Activated naive CD4-positive, alpha-beta T cell treated with Interleukin-2 at 50 U/mL for 16 hours (primary cell): ENCODE data around the gene RANBP17.

Experiments used
- DNase-seq: peaks from one replicate; pipeline ENCODE4 v3.0.0-alpha.2; 2020

The RANBP17 gene

DNA sequence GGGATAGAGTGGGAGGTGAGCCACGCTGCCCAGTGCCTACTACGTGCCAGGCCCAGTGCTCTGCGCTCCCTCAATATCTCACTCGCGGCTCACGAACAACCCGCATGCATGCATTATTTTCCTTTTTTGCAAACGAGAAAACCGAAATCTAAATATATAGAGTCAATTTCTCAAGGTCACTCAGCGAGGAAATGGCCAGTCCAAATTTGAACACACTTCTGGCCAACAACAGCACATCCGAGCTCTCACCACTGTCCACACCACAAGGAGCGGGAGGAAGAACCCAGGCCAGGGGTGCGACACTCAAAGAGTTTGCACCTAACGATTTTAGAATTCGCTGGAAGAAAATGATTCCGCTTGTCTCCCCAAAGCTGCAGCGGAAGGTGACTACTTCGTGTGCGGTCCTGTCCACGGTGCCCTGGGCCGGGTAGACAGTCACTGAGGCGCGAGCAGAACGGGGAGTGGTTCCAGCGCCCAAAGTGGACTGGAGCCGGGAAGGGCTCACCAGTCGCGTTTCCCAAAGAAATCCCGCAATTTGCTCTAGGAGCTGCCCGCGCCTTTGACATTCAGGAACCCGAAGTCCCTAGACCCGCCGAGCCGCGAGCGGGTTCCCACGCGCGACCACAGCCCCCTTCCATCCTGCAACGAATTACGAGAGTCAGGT, 446.1 kb downstream of the RANBP17 start:
- DNase-seq = no peak

- no peak for DNase-seq
Measured at GRCh38 chr5:171308453-171309275, 446.8 kb downstream of the RANBP17 start, which contains the start of gene TLX3. TSS of gene TLX3 (plus strand) at chr5:171309248. CDS start at chr5:171309366, 118 bp downstream.

GRCh38 chr5:171309276-171310211, 447.7 kb downstream of the RANBP17 start:
- DNase-seq = no peak

DNA sequence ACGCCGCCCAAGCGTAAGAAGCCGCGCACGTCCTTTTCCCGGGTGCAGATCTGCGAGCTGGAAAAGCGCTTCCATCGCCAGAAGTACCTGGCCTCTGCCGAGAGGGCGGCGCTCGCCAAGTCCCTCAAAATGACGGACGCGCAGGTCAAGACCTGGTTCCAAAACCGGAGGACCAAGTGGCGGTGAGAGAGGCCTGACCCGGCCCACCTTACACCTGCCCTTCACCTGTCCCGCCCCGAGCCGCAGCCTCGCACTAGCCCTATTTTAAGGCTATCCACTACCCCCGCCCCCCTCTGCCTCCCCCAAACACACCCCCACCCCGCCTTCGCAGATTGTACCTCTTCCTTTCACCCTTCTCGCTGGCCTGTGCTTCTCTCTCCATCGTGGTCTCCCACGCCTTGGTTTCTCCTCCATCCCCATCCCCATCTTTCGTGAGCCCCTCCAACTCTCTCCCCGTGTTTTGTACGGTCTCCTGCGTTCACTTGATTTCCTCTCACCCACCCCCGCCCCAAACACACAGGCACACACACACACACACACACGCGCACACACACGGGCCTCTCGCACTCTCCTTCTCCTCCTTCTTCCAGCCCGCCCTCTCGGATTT, 448.5 kb downstream of the RANBP17 start:
- no peak for DNase-seq

GRCh38 chr5:171310819-171311321, 449.1 kb downstream of the RANBP17 start:
- no peak for DNase-seq

DNA sequence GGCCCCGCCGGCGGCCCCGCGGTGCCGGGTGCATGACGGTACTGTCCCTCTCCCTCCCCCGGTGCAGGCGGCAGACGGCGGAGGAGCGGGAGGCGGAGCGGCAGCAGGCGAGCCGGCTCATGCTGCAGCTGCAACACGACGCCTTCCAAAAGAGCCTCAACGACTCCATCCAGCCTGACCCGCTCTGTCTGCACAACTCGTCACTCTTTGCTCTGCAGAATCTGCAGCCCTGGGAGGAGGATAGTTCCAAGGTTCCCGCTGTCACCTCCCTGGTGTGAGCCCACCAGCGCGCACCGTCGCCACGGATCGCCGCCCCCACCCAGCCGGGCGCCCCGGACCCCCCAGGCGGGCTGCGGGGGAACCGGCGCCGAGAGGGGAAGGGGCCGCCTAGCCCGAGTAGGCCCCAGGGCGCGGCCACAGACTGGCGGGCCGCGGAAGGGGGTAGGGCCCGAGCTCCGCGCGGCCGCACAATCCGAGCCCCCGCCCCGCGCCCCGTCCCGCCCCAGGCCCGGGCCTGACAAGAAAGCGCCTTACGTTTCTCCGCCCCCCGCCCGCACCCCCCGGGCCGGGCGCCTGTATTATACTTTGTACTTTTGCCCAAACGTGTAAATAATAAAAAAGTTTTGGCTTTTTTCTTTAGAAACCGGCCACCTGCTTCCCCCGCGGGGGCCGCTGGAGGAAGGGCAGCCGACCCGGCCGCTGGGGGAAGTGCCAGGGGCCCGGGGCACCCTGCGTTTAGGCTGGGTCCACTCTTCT, 449.7 kb downstream of the RANBP17 start:
- DNase-seq = no peak

- no peak for DNase-seq
Measured at GRCh38 chr5:171312129-171312974, 450.5 kb downstream of the RANBP17 start.

DNA sequence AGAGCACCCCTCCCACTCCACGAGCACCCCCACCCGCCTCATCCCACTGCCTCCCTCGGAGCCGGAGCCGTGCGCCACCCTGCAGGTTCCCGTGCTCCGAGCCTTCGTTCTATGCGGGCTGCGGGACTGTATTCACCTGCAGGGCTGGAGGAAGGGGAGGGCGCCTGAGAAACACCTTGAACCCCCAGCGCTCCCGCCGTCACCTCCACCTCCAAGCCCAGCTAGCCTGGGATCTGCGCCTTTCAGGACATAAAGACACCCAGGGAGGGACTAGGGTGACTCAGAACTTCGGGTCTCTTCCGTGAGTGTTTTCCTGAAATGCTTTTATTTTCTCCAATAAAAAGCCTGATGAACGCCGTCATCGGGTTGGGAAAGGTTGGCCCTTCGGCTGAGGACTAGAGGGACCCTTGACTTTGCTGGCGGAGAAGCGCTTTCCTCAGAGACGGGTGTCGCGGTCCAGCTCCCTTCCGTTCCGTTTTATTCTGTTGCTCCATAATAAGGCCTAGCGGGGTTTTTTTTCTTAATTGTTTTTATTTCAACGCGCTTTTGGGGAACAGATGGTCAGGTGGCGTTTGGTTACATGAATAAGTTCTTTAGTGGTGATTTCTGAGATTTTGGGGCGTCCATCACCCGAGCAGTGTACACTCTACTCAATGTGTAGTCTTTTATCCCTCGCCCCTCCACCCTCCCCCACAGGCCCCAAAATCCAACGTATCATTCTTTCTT, 451.8 kb downstream of the RANBP17 start:
- DNase-seq = no peak

DNA sequence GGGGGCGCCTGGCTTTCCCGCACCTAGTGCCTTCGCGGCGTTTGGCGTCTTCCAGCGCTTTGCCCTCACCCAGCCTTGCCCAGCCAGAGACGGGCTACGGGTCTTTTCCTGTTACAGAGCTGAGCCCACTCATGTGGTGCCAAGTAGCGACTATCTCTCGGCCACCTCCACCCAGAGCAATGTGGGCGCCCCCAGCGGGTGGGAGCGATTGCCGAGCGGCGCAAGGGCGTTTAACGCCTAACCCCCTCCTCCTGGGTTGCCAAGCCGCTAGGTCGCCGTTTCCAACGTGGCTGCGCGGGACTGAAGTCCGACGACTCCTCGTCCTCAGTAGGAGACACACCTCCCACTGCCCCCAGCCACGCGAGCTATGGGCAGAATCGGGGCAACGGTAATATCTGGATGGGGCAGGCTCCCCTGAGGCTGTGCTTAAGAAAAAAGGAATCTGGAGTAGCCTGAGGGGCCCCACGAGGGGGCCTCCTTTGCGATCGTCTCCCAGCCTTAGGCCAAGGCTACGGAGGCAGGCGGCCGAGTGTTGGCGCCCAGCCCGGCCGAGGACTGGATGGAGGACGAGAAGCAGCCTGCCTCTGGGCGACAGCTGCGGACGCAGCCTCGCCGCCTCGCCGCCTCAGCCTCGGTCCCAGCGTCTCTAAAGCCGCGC, 453.0 kb downstream of the RANBP17 start:
- DNase-seq = no peak

GRCh38 chr5:171315386-171315891, 453.6 kb downstream of the RANBP17 start:
- no peak for DNase-seq

GRCh38 chr5:171315925-171316257, 454.1 kb downstream of the RANBP17 start:
- DNase-seq = no peak

- DNase-seq = no peak
Measured at GRCh38 chr5:171316258-171317121, 454.7 kb downstream of the RANBP17 start.

DNA sequence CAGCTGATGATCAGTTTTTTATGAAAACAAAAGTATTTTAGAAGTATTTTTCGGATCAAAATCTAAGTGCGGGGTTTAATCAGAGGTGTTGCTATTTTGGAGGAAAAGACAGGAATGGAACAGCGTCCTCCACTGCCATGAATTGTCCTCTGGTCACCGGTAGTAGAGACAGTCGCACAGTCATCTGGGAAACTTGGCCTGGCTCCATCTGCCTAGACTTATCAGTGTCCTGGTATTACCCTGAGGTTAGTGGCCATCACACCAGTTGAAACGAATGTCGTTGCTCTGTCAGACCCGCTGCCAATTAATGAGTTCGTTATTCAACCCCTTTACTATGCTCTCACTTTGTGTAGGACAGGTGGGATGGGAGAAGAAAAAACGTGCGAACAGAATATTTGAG, 455.4 kb downstream of the RANBP17 start:
- no peak for DNase-seq

- no peak for DNase-seq
Measured at GRCh38 chr5:171318026-171318425, 456.2 kb downstream of the RANBP17 start.

GRCh38 chr5:171321447-171321846, 459.6 kb downstream of the RANBP17 start:
- no peak for DNase-seq

GRCh38 chr5:171322527-171322926, 460.7 kb downstream of the RANBP17 start:
- no peak for DNase-seq

- DNase-seq = no peak
Measured at GRCh38 chr5:171323007-171323406, 461.2 kb downstream of the RANBP17 start.
